MM.1S (cell line): ENCODE measurements around the gene DAB2.

Source experiments
- EZH2 ChIP-seq: fragments of 300-600 bp; sonication (generic); optimal IDR thresholded peaks from 2 replicates; pipeline ENCODE3; 2017; ENCODE audit warnings: low read depth, mild to moderate bottlenecking, antibody characterized with exemption, low read length, mixed read lengths
- TF ChIP-seq, protein P1 (sequence below): fragments of 300-600 bp; sonication (generic); IDR thresholded peaks from 2 replicates; pipeline ENCODE4 v1.5.1; 2016; ENCODE audit warnings: antibody characterized with exemption, low read length, mixed read lengths

DNA sequence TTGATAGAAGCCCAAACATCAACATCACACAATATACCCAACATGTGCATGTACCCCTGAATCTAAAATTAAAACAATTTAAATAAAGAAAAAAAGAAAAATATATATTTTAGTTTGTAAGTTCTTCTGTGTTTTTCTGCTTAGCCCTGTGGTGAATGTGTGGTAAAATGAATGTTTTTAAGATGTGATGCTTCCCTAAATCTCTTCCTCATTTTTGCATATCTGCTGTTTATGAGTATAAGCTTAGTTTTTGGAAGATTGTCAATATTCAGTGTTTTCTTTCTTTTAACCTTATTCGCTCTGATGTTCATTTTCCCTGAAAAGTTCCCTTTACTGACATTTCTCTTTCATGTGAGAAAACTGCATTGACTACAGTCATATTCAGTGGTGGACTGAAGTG lies 44.4 kb upstream of the DAB2 start:
- TF ChIP-seq, protein P1, sequence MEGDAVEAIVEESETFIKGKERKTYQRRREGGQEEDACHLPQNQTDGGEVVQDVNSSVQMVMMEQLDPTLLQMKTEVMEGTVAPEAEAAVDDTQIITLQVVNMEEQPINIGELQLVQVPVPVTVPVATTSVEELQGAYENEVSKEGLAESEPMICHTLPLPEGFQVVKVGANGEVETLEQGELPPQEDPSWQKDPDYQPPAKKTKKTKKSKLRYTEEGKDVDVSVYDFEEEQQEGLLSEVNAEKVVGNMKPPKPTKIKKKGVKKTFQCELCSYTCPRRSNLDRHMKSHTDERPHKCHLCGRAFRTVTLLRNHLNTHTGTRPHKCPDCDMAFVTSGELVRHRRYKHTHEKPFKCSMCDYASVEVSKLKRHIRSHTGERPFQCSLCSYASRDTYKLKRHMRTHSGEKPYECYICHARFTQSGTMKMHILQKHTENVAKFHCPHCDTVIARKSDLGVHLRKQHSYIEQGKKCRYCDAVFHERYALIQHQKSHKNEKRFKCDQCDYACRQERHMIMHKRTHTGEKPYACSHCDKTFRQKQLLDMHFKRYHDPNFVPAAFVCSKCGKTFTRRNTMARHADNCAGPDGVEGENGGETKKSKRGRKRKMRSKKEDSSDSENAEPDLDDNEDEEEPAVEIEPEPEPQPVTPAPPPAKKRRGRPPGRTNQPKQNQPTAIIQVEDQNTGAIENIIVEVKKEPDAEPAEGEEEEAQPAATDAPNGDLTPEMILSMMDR: no peak
- TF ChIP-seq EZH2: no peak
